Gastrocnemius medialis (tissue), 4 donors: ENCODE results near the gene ESRRG. TPM values are rescaled to one million over a fixed set of nuclear protein-coding genes. Genes with fewer than 3 reads are reported as not detected.

ENCODE experiments used
- ATAC-seq, 2 donors: fragments of 150-250 bp; one replicate each; pipeline ENCODE4 v1.9.1; 2016
- DNase-seq, 2 donors: peaks; one replicate each; pipeline ENCODE4 v3.0.0-alpha.2; 2019
- H3K27ac ChIP-seq, 4 donors: fragments of 200-600 bp; sonication (generic); 1 replicate in 1 of 4; 2 replicates in 3 of 4; pipeline ENCODE4 v1.5.1; 2016 to 2018; ENCODE audit warnings: mild to moderate bottlenecking in 2 of 4, moderate library complexity in 1 of 4
- H3K27me3 ChIP-seq, 3 donors: fragments of 200-600 bp; sonication (generic) in 2 of 3; 1 replicate in 1 of 3; 2 replicates in 2 of 3; pipeline versions ENCODE4 v1.5.1 to v1.6.0; 2016 to 2019; ENCODE audit warnings: mild to moderate bottlenecking in 1 of 3, moderate library complexity in 1 of 3
- H3K36me3 ChIP-seq, 2 donors: fragments of 200-600 bp; sonication (generic) in 1 of 2; one replicate each; pipeline ENCODE4 v1.5.1; 2017 to 2018
- H3K4me1 ChIP-seq, 2 donors: fragments of 200-600 bp; sonication (generic) in 1 of 2; one replicate each; pipeline ENCODE4 v1.5.1; 2016 to 2017; ENCODE audit warnings: mild to moderate bottlenecking in 2 of 2
- H3K4me3 ChIP-seq, 4 donors: fragments of 200-600 bp; sonication (generic) in 3 of 4; 1 replicate in 1 of 4; 2 replicates in 3 of 4; pipeline ENCODE4 v1.5.1; 2016 to 2019; ENCODE audit warnings: mild to moderate bottlenecking in 2 of 4
- H3K9me3 ChIP-seq, 3 donors: fragments of 200-600 bp; sonication (generic) in 2 of 3; 1 replicate in 1 of 3; 2 replicates in 2 of 3; pipeline ENCODE4 v1.5.1; 2016 to 2019
- POLR2A ChIP-seq, 2 donors: fragments of 450-650 bp; IDR thresholded peaks; one replicate each; pipeline ENCODE4 v1.6.1; 2017; ENCODE audit warnings: antibody characterized with exemption in 2 of 2, mild to moderate bottlenecking in 2 of 2, moderate library complexity in 2 of 2
- in situ Hi-C, 4 donors: fragments of 200-750 bp; cut with MboI; loops; one replicate each; pipeline versions ENCODE4 v1.15.0 to v1.8.0; 2017; ENCODE audit warnings: low sequenced_read_pairs in 4 of 4
- intact Hi-C: fragments of 100-400 bp; cut with DNase I; formaldehyde crosslinking; loops from one replicate; pipeline ENCODE4 v1.15.1; 2023; ENCODE audit warnings: low total_unique reads
- total RNA-seq, 4 donors: library from RNA; depleted of rRNA; stranded (reverse); fragments of >200 nt; gene quantifications; one replicate each; pipeline versions ENCODE4 v1.1.0 to v1.2.3, GENCODE V29; 2016
- TF ChIP-seq, protein P1 (sequence below), 5 experiments: fragments of 450-650 bp in 3 of 5; fragments of 200-600 bp in 2 of 5; sonication (generic) in 2 of 5; IDR thresholded peaks in 4 of 5; conservative IDR thresholded peaks in 1 of 5; 1 replicate in 4 of 5; 2 replicates in 1 of 5; pipeline ENCODE4 v1.5.1; 2016 to 2019; ENCODE audit warnings: antibody characterized with exemption in 5 of 5, mild to moderate bottlenecking in 3 of 5, moderate library complexity in 3 of 5

ESRRG gene
- total RNA-seq, 4 donors from 2014 or later, result 1.8 to 18.7 (median 2.4) TPM

DNA sequence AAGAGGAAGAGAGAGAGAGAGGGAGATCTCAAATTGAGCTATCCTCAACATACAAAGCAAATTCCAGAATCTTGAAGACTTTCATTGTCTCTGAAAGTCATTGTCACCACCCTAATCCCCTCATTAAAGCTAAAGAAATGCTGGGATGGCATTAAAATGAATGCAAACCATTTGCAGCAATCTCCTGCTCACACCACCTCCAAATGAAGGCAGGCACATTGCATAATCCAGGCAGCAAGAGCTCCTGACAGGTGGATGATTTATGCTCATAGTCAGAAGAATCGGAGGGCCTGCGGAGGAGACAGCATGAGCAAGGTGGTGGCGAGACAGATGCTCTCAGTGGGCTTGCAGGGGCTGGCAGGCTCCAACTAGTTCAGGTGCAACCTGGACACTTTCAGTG lies 90.2 kb downstream of the ESRRG start:
- DNase-seq, result no peak
- Histone ChIP-seq H3K27ac (no peak overlapping the region), H3K9me3 (no peaks in the 10 kb centered on the region), H3K4me1 (no peaks in the 10 kb centered on the region), H3K36me3 (no peaks in the 10 kb centered on the region), H3K4me3 (no peak overlapping the region), H3K27me3 (no peaks in the 10 kb centered on the region)
- no peak for TF ChIP-seq POLR2A (IDR thresholded peaks at IDR 0.05)
- TF ChIP-seq, protein P1, sequence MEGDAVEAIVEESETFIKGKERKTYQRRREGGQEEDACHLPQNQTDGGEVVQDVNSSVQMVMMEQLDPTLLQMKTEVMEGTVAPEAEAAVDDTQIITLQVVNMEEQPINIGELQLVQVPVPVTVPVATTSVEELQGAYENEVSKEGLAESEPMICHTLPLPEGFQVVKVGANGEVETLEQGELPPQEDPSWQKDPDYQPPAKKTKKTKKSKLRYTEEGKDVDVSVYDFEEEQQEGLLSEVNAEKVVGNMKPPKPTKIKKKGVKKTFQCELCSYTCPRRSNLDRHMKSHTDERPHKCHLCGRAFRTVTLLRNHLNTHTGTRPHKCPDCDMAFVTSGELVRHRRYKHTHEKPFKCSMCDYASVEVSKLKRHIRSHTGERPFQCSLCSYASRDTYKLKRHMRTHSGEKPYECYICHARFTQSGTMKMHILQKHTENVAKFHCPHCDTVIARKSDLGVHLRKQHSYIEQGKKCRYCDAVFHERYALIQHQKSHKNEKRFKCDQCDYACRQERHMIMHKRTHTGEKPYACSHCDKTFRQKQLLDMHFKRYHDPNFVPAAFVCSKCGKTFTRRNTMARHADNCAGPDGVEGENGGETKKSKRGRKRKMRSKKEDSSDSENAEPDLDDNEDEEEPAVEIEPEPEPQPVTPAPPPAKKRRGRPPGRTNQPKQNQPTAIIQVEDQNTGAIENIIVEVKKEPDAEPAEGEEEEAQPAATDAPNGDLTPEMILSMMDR (IDR thresholded peaks at IDR 0.05 in 4 of 5, conservative IDR thresholded peaks at IDR 0.05 in 1 of 5), result no peak
- in situ Hi-C loops (no loop called here), intact Hi-C loops (no loop called here)
- peak in 1 of 2 donors; percentile 64 for ATAC-seq

DNA sequence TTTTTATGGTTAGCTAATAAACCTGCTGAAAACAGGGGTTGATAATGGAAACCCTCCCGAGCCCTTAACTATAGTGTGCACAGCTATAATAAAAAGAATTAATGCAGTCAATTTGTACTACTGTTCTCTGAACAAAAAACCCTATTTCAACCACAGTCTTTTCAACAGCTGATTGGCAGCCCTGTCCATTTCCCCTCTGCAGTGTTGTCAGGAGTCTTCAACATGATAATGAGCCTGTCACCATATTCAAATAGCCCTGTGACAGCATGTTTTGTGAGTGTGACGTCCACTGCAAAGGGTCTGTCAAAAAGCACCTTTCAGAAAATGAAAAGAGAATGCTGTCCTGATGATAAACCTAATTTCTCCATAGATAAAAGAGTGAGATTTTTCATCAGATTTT lies 92.7 kb downstream of the ESRRG start:
- TF ChIP-seq POLR2A (IDR thresholded peaks at IDR 0.05), result no peak
- TF ChIP-seq, protein P1 (IDR thresholded peaks at IDR 0.05 in 4 of 5, conservative IDR thresholded peaks at IDR 0.05 in 1 of 5), result no peak
- Histone ChIP-seq H3K4me1 (peaks cover 10 to 12% of the 10 kb centered on the region in 2 donors), H3K4me3 (no peak overlapping the region), H3K27ac (no peak overlapping the region), H3K9me3 (no peaks in the 10 kb centered on the region), H3K27me3 (no peaks in the 10 kb centered on the region), H3K36me3 (no peaks in the 10 kb centered on the region)
- in situ Hi-C loops (no loop called here), intact Hi-C loops (no loop called here)
- no peak for DNase-seq
- no peak for ATAC-seq

DNA sequence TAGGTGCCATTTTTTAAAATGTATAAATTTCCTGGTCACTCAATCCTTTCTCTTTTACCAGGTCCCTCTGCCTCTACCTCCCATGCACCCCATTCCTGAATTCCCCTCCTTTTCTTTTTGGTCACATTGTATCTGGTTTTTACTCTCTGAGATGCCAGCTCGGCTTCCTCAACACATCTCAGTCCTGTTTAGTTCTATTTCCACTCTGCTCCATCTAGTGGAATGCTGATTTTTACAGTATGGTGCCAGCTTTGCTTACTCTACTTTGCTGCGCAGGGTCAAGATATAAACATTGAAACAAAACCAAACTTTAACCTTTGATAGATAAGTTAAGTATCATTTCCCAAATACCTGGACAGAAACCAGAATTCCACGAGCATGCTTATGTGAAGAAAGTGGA lies 96.0 kb downstream of the ESRRG start:
- Histone ChIP-seq H3K4me3 (peak overlapping the region in 1 of 4 donors; percentile 16), H3K9me3 (no peaks in the 10 kb centered on the region), H3K4me1 (peaks cover 12 to 22% of the 10 kb centered on the region in 2 donors), H3K27me3 (no peaks in the 10 kb centered on the region), H3K27ac (peak overlapping the region; percentile 72 to 82 (median 75)), H3K36me3 (no peaks in the 10 kb centered on the region)
- no peak for DNase-seq
- intact Hi-C loops (loop anchor here (2.0 kb wide), 1 partner anchor 26 kb away; no protein-coding TSS in a partner anchor), in situ Hi-C loops (no loop called here)
- TF ChIP-seq, protein P1 (IDR thresholded peaks at IDR 0.05 in 4 of 5, conservative IDR thresholded peaks at IDR 0.05 in 1 of 5), result no peak
- TF ChIP-seq POLR2A (IDR thresholded peaks at IDR 0.05), result no peak
- peak; percentile 67 to 80 for ATAC-seq

DNA sequence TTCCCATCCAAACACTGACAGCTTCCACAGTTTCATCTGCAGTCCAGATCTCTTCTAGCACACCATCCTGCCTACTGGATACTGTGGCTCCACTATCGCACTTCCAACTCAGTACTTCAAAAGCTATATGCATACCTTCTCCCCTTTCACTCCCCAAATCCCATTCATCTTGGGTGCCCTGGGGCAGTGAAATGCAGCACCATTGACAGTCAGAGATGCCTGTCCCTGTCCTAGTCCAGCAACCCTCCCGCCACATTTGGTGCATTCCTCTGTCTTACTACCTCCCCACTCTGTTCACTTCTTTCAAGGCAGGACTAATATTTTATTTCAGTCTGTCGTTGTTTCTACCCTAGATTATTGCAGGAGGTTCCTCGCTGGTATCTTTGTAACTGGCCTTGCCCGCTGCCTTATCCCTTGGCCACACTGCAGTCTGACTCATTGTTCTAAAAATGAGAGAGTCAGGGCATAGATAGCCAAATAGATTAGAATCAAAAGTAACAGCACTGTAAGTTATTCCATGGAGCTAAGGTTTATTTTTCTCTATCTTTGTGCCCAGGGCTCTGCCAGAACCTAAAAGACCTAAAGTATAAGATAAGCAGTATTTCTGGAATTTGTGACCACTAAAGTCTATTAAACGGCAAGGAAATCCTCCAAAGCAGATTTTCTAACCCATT lies 96.7 kb downstream of the ESRRG start:
- in situ Hi-C loops, result no loop called here
- peak overlapping the region; percentile 72 to 82 (median 75) for H3K27ac ChIP-seq
- no peaks in the 10 kb centered on the region for H3K36me3 ChIP-seq
- peak overlapping the region in 2 of 4 donors; percentile 14 to 16 for H3K4me3 ChIP-seq
- H3K4me1 ChIP-seq, result peaks cover 12 to 22% of the 10 kb centered on the region in 2 donors
- peak; percentile 91 to 95 for ATAC-seq
- TF ChIP-seq, protein P1 (IDR thresholded peaks at IDR 0.05 in 4 of 5, conservative IDR thresholded peaks at IDR 0.05 in 1 of 5), result no peak
- TF ChIP-seq POLR2A (IDR thresholded peaks at IDR 0.05), result no peak
- no peaks in the 10 kb centered on the region for H3K9me3 ChIP-seq
- peak; percentile 11 to 37 for DNase-seq
- intact Hi-C loops, result loop anchor here (2.0 kb wide), 1 partner anchor 26 kb away; no protein-coding TSS in a partner anchor
- no peaks in the 10 kb centered on the region for H3K27me3 ChIP-seq
